ENCODE data around the gene NUDT4.

The NUDT4 gene

GRCh38 chr12:93377252-93378195 is at the start of gene NUDT4:
Gene NUDT4 (plus strand): TSS chr12:93377925. CDS start chr12:93378323, 398 bp downstream.
- peak; percentile 87 for DNase-seq (ENCODE audit: low read depth)

- no peak for DNase-seq (ENCODE audit: low read depth)
Measured at GRCh38 chr12:93333054-93333453, 44.7 kb upstream of the NUDT4 start.

- no peak for DNase-seq (ENCODE audit: low read depth)
Measured at GRCh38 chr12:93333828-93334227, 43.9 kb upstream of the NUDT4 start.

DNA sequence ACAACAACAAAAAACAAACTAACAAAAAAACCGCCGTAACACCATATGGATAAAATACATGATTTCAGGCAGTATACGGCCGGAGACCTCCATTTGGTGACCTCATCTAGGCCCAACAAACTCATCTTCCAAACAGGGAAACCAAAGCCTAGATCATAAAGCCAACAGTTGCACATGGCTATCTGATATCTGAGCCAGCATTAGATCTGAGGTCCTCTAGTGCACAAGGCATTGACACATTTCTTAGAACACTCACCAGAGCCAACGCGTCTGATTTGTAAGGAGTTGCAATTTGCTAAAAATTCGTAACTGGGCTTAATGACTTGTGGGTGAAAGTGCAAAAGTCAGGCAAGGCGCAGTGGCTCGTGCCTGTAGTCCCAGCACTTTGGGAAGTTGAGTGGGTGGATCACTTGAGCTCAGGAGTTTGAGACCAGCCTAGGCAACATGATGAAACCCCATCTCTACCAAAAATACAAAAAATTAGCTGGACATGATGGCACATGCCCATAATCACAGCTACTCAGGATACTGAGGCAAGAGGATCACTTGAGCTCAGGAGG is 42.0 kb upstream of the NUDT4 start:
- DNase-seq (ENCODE audit: low read depth) = no peak

DNA sequence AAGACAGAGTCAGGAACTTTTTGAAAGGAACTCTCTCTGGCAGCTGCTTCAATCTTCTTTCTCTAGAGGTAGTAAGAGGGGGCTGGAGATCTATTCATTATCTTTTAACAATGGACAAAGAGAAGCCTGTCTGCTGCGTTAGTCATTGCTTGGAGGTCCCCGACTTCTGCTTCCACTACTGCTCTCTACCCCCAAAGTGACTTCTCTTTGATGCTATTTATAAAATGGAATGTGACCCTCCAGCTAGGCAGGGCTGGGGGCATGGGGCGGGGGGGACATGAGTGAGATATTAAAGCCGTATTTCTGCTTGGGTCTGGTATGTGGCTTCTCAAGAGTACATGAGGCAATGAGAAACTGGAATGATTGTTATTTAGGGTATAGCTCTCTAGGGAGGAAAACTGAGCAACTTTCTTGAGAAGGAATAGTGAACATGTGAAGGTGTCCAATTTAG is 41.4 kb upstream of the NUDT4 start:
- DNase-seq (ENCODE audit: low read depth) = no peak

DNA sequence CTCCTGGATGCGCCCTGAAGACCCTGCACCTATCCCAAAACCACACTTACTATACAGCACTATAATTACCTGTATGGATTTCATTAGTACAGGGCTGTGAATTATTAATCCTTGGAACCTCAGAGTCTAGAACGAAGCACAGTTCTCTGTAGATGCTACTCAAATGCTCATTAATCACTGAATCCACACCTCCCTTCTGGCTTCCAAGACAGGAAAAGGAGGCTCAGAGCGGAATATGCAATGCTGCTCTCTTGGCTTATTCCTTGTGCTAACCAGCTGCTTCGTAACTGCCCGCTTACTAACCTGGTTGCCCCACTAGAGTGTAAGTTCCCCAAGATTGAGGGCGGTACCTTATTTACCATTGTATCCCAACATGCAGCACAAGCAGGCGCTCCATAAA is 39.1 kb upstream of the NUDT4 start:
- DNase-seq (ENCODE audit: low read depth) = no peak

- DNase-seq (ENCODE audit: low read depth) = no peak
Measured at GRCh38 chr12:93339695-93340094, 38.0 kb upstream of the NUDT4 start.

- DNase-seq (ENCODE audit: low read depth) = no peak
Measured at GRCh38 chr12:93341409-93342049, 36.2 kb upstream of the NUDT4 start.

- DNase-seq (ENCODE audit: low read depth) = peak; percentile 10
Measured at GRCh38 chr12:93347054-93347785, 30.5 kb upstream of the NUDT4 start.

GRCh38 chr12:93348575-93349435 is 28.9 kb upstream of the NUDT4 start:
- no peak for DNase-seq (ENCODE audit: low read depth)

DNA sequence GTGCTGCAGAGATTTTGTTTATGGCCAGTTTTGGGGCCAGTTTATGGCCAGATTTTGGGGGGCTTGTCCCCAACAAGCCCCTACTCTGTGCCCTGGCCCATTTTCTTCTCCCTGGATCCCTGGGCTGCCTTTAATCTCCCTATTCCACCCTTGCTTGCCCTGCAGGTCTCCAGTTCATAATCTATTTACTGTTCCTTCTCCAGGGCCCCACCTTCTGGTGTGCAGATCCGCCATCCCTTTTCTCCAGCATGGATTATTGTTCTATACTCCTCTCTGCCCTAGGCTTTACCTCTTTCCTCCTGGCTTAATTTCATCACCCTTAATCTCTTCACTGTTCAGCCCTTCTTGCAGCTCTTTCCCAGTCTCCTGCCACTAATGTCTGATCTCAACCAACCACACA is 26.0 kb upstream of the NUDT4 start:
- no peak for DNase-seq (ENCODE audit: low read depth)

DNA sequence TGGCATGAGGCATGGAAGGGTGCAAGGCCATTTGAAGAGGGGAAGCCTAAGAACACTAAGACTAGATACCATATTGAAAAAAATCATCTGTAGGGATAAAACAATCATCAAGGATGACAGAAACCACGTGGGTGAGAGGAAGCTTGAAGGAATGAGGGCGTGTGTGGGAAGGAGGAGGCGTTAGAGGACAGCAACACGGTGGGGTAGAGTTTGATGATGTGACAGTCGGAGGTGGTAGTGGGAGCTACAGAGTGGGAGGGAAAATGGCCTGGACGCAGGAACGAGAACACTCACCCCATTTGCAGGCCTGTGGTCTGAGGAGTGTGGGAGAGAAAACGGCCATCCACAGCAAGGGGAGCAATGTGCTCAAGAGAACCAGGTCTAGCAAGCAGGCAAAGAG is 25.4 kb upstream of the NUDT4 start:
- no peak for DNase-seq (ENCODE audit: low read depth)

DNA sequence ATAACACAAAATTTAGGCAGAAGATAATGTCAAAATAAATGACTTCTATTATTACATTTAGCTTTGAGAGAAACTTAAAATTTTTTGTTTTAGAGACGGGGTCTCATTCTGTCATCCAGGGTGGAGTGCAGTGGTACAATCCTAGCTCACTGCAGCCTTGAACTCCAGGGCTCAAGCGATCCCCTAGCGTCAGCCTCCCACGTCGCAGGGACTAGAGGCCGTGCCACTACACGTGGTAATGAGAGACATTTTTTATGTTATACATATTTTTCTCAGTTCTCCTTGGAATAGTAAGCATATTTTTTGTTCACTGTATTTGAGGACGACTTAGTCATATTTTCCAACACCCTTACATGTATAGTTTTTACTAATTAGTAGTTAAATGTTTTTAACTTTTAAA is 21.5 kb upstream of the NUDT4 start:
- no peak for DNase-seq (ENCODE audit: low read depth)

GRCh38 chr12:93358058-93358457 is 19.7 kb upstream of the NUDT4 start:
- no peak for DNase-seq (ENCODE audit: low read depth)

GRCh38 chr12:93358821-93359220 is 18.9 kb upstream of the NUDT4 start:
- no peak for DNase-seq (ENCODE audit: low read depth)

DNA sequence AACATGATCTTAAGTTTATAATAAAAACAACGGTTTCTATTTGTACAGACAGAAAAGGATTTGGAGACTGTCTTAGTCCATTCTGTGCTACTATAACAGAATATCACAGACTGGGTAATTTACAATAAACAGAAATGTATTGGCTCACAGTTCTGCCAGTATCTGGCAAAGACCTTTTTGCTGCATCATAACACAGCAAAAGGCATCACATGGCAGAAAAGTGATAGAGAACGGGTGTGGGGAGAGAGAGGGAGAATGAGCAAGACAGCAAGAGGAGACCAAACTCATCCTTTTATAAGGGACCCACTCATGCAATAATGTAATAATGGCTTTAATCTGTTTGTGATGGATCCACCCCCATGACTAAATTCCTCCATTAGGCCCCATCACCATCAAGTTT is 17.0 kb upstream of the NUDT4 start:
- DNase-seq (ENCODE audit: low read depth) = no peak

GRCh38 chr12:93361151-93361919 is 16.4 kb upstream of the NUDT4 start:
- no peak for DNase-seq (ENCODE audit: low read depth)

GRCh38 chr12:93363841-93364297 is 13.9 kb upstream of the NUDT4 start:
- DNase-seq (ENCODE audit: low read depth) = no peak

DNA sequence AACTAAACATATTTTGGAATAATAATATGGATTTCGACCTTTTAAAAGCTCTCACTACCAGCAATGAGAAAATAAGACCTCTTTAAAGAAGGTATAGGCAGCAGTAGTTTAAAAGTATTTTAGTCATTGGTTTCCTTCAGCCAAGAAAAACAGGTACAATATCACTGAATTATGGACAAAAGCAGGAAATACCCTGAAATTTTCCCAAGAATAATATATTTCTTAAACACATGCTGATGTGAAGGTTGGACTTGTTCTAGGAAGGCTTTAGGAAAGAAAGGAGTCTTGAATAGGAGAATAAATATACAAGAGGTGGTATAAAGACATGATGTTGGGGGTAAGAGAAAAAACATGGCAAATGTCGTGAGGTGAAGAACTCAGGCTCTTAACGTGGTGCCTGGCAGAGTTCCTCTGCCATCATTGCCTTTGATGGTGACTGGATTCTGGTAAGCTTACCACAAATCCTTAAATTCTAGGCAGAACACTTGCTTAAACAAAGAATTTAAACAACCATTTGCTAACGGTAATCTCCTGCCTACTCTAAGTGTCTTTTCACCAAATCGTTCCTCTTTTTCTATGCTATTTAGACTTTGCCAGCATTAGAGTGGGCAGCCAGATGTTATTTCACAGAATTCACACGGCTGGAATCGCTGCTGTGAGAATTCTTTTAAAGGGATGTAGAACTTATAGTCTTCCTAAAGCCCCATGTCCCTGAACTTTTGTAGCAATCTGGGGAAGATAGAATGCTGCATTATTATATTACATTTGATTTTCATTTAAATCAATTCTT is 11.9 kb upstream of the NUDT4 start:
- DNase-seq (ENCODE audit: low read depth) = no peak

- DNase-seq (ENCODE audit: low read depth) = no peak
Measured at GRCh38 chr12:93366422-93366821, 11.3 kb upstream of the NUDT4 start.

All from amniotic epithelial cell (primary cell).